C4-2B (cell line): ENCODE data around the gene LYSMD2.

Experiments used
- ZFX ChIP-seq: fragments of 450-650 bp; IDR thresholded peaks from 2 replicates; pipeline ENCODE4 v1.6.1; 2017
- TF ChIP-seq, protein P1 (sequence below): fragments of 450-650 bp; conservative IDR thresholded peaks from 2 replicates; pipeline ENCODE4 v1.5.1; 2017; ENCODE audit warnings: mild to moderate bottlenecking

DNA sequence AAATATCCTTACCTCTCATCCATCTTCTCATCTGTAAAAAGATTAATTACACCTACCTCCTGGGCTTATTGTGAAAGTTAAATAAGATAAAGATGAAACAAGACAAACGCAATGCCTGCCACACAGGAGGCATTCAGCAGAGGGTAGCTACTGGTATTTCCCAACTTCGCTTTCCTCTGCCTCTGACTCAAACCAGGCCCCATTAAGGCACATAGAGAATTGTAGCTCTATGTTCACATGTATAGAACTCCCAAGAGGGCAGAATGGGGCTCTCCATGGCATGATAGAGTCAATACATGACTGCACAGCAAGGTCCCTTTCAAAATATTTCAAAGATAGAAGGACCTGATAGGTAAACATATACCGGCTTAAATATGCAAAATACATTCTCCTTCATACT, 1.4 kb downstream of the LYSMD2 start:
- TF ChIP-seq, protein P1, sequence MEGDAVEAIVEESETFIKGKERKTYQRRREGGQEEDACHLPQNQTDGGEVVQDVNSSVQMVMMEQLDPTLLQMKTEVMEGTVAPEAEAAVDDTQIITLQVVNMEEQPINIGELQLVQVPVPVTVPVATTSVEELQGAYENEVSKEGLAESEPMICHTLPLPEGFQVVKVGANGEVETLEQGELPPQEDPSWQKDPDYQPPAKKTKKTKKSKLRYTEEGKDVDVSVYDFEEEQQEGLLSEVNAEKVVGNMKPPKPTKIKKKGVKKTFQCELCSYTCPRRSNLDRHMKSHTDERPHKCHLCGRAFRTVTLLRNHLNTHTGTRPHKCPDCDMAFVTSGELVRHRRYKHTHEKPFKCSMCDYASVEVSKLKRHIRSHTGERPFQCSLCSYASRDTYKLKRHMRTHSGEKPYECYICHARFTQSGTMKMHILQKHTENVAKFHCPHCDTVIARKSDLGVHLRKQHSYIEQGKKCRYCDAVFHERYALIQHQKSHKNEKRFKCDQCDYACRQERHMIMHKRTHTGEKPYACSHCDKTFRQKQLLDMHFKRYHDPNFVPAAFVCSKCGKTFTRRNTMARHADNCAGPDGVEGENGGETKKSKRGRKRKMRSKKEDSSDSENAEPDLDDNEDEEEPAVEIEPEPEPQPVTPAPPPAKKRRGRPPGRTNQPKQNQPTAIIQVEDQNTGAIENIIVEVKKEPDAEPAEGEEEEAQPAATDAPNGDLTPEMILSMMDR: no peak
- TF ChIP-seq ZFX: no peak
